ENCODE data around the gene WARS2. TPM values are rescaled to one million over a fixed set of nuclear protein-coding genes. Genes with fewer than 3 reads are reported as not detected.

The WARS2 gene
- polyA plus RNA-seq, 2 of the 4 experiments (the other 2 are of a cell fraction), result 5.9 to 7.9 TPM

DNA sequence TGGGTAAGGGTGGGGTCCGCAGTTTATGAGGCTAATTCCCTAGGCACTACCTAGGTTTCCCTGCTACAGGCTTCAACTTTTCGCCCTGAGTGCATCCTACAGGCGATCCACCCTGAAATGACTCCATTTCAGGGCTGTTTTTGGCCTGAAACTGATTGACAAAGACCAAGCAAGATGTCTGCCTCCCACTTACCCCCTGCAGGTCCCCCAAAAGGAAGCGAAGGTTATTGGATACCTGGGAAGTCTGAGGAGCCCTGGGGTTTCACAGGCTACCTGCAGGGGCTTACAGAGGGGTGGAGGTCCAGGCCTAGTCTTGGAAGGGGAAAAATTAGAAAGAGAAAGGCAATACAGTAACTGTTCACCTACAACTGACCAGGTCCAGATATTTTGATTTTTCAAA is 149.0 kb downstream of the WARS2 start:
- 60% methylated on average over 4 of the region's 4 CpGs for WGBS (ENCODE audit: missing lambda C conversion rate)
- Histone ChIP-seq H3K27ac (no peak overlapping the region), H3K4me3 (no peak overlapping the region), H3K9me3 (no peaks in the 10 kb centered on the region), H3K4me2 (no peak overlapping the region), H3K4me1 (no peaks in the 10 kb centered on the region)
- FAIRE-seq, result no peak
- CTCF ChIA-PET, result no interaction called here
- POLR2A ChIA-PET, result no interaction called here
- ATAC-seq, result no peak
- no peak for DNase-seq (ENCODE audit: low read depth in 1 of 2, low spot score in 1 of 2)
- TF ChIP-seq JUNB (IDR thresholded peaks at IDR 0.05) (no peak), ATOH8 (CRISPR knock-in tag; IDR thresholded peaks at IDR 0.05; ENCODE audit: low read depth) (no peak), CBX8 (IDR thresholded peaks at IDR 0.05) (no peak), RAD21 (conservative IDR thresholded peaks at IDR 0.05 in 1 of 2, IDR thresholded peaks at IDR 0.05 in 1 of 2) (no peak), GATA3 (IDR thresholded peaks at IDR 0.05; ENCODE audit: borderline replicate concordance) (no peak), HMGXB4 (CRISPR knock-in tag; IDR thresholded peaks at IDR 0.05; ENCODE audit: borderline replicate concordance) (no peak), PBX3 (IDR thresholded peaks at IDR 0.05) (no peak), POLR2A (IDR thresholded peaks at IDR 0.05; ENCODE audit: low read length) (no peak), TP53 (CRISPR knock-in tag; IDR thresholded peaks at IDR 0.05) (no peak)
- TF ChIP-seq, protein P1, sequence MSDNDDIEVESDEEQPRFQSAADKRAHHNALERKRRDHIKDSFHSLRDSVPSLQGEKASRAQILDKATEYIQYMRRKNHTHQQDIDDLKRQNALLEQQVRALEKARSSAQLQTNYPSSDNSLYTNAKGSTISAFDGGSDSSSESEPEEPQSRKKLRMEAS (IDR thresholded peaks at IDR 0.05), result no peak

- no peak for ATAC-seq
- no peak for FAIRE-seq
- Histone ChIP-seq H3K4me1 (no peaks in the 10 kb centered on the region), H3K4me3 (no peak overlapping the region), H3K4me2 (no peak overlapping the region), H3K9me3 (no peaks in the 10 kb centered on the region), H3K27ac (no peak overlapping the region)
- 71% methylated on average over 8 of the region's 8 CpGs for WGBS (ENCODE audit: missing lambda C conversion rate)
- TF ChIP-seq, protein P2, sequence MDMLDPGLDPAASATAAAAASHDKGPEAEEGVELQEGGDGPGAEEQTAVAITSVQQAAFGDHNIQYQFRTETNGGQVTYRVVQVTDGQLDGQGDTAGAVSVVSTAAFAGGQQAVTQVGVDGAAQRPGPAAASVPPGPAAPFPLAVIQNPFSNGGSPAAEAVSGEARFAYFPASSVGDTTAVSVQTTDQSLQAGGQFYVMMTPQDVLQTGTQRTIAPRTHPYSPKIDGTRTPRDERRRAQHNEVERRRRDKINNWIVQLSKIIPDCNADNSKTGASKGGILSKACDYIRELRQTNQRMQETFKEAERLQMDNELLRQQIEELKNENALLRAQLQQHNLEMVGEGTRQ (IDR thresholded peaks at IDR 0.05), result no peak
- TF ChIP-seq POLR2A (IDR thresholded peaks at IDR 0.05; ENCODE audit: low read length), result no peak
- TF ChIP-seq ZSCAN20 (CRISPR knock-in tag; IDR thresholded peaks at IDR 0.05), result no peak
- TF ChIP-seq FOXS1 (CRISPR knock-in tag; IDR thresholded peaks at IDR 0.05), result no peak
- TF ChIP-seq, protein P1 (IDR thresholded peaks at IDR 0.05), result no peak
- ChIA-PET POLR2A (no interaction called here), CTCF (no interaction called here)
- no peak for DNase-seq (ENCODE audit: low read depth in 1 of 2, low spot score in 1 of 2)
Measured at GRCh38 chr1:118990513-118991152, 149.8 kb downstream of the WARS2 start.

- no peaks in the 10 kb centered on the region for H3K9me3 ChIP-seq
- no peak for ATAC-seq
- H3K4me1 ChIP-seq, result no peaks in the 10 kb centered on the region
- H3K4me3 ChIP-seq, result no peak overlapping the region
- CTCF ChIA-PET, result interaction anchor here (0.7 kb wide), 1 partner anchor 622 kb away, joined by 3 read pairs; no protein-coding TSS in a partner anchor
- FAIRE-seq, result no peak
- H3K27ac ChIP-seq, result no peak overlapping the region
- 77% methylated on average over 19 of the region's 22 CpGs for WGBS (ENCODE audit: missing lambda C conversion rate)
- POLR2A ChIA-PET, result no interaction called here
- H3K4me2 ChIP-seq, result no peak overlapping the region
- no peak for DNase-seq (ENCODE audit: low read depth in 1 of 2, low spot score in 1 of 2)
- TF ChIP-seq RFX5 (IDR thresholded peaks at IDR 0.05) (no peak), MYC (IDR thresholded peaks at IDR 0.05; ENCODE audit: borderline replicate concordance, low read length) (no peak), PBX3 (IDR thresholded peaks at IDR 0.05) (no peak), NFE2L2 (conservative IDR thresholded peaks at IDR 0.05; ENCODE audit: low read length) (no peak), POLR2AphosphoS2 (conservative IDR thresholded peaks at IDR 0.05; ENCODE audit: low read length) (no peak), NR3C1 (IDR thresholded peaks at IDR 0.05) (no peak), MAZ (IDR thresholded peaks at IDR 0.05; ENCODE audit: borderline replicate concordance, low read depth, low read length) (no peak), GATA3 (IDR thresholded peaks at IDR 0.05; ENCODE audit: borderline replicate concordance) (no peak), CBX2 (IDR thresholded peaks at IDR 0.05; ENCODE audit: borderline replicate concordance, low read depth) (no peak), FOSB (CRISPR knock-in tag; IDR thresholded peaks at IDR 0.05) (no peak), PHF8 (IDR thresholded peaks at IDR 0.05; ENCODE audit: borderline replicate concordance, low read depth) (no peak), CBX8 (IDR thresholded peaks at IDR 0.05) (no peak)
- TF ChIP-seq, protein P2 (IDR thresholded peaks at IDR 0.05), result no peak
Measured at GRCh38 chr1:118989878-118990378, 150.5 kb downstream of the WARS2 start.
